EL (cell line): ENCODE measurements around the gene RPL27A.

Experiments
- DNase-seq: peaks from one replicate; pipeline ENCODE4 v3.0.0-alpha.2; 2016

Gene RPL27A

GRCh38 chr11:8723711-8724110 lies 41.1 kb downstream of the RPL27A start:
- DNase-seq: no peak

- no peak for DNase-seq
These were observed 42.1 kb downstream of the RPL27A start for GRCh38 chr11:8724682-8725081.

GRCh38 chr11:8726395-8726794 lies 43.8 kb downstream of the RPL27A start:
- no peak for DNase-seq

- peak; percentile 70 for DNase-seq
These were observed 46.0 kb downstream of the RPL27A start for GRCh38 chr11:8728563-8728962.

- no peak for DNase-seq
These were observed 46.5 kb downstream of the RPL27A start for GRCh38 chr11:8729067-8729466.

GRCh38 chr11:8729837-8730696 lies 47.5 kb downstream of the RPL27A start:
- no peak for DNase-seq

- DNase-seq: no peak
These were observed 48.1 kb downstream of the RPL27A start for GRCh38 chr11:8730697-8731020.

- no peak for DNase-seq
These were observed 49.2 kb downstream of the RPL27A start for GRCh38 chr11:8731647-8732323.

GRCh38 chr11:8732324-8732670 lies 49.7 kb downstream of the RPL27A start:
- no peak for DNase-seq

GRCh38 chr11:8732748-8733241 lies 50.2 kb downstream of the RPL27A start:
- DNase-seq: peak; percentile 89

GRCh38 chr11:8733852-8734251 lies 51.3 kb downstream of the RPL27A start:
- no peak for DNase-seq

- DNase-seq: no peak
These were observed 52.5 kb downstream of the RPL27A start for GRCh38 chr11:8735094-8735493.

- no peak for DNase-seq
These were observed 56.8 kb downstream of the RPL27A start for GRCh38 chr11:8739309-8739793.
